Activated naive CD4-positive, alpha-beta T cell treated with anti-CD3 and anti-CD28 coated beads for 36 hours (primary cell): ENCODE results near the gene TDP2. TPM values are rescaled to one million over a fixed set of nuclear protein-coding genes. Genes with fewer than 3 reads are reported as not detected.

Experiments
- CTCF ChIA-PET: fragments of 350-600 bp; sonication (Branson Sonifier 250); formaldehyde crosslinking; loops from one replicate; lab custom pipeline; 2021; ENCODE audit warnings: antibody characterized with exemption; lab: Charles Lee
- DNase-seq: peaks from one replicate; pipeline ENCODE4 v3.0.0-alpha.2; 2020
- H3K27ac Mint-ChIP-seq: one replicate; pipeline ENCODE4 v1.8.0; 2021; ENCODE audit warnings: mild to moderate bottlenecking, mixed read lengths
- H3K27me3 Mint-ChIP-seq: one replicate; pipeline ENCODE4 v1.8.0; 2021; ENCODE audit warnings: low read depth, mixed read lengths
- H3K36me3 Mint-ChIP-seq: one replicate; pipeline ENCODE4 v1.8.0; 2021; ENCODE audit warnings: low read depth, mixed read lengths
- H3K4me1 Mint-ChIP-seq: one replicate; pipeline ENCODE4 v1.8.0; 2021; ENCODE audit warnings: low read depth, mixed read lengths
- H3K4me3 Mint-ChIP-seq: one replicate; pipeline ENCODE4 v1.8.0; 2021; ENCODE audit warnings: mild to moderate bottlenecking, moderate library complexity, mixed read lengths
- H3K9me3 Mint-ChIP-seq: one replicate; pipeline ENCODE4 v1.8.0; 2021; ENCODE audit warnings: mixed read lengths
- intact Hi-C: fragments of 100-400 bp; cut with micrococcal nuclease; formaldehyde crosslinking; loops from one replicate; pipeline ENCODE4 v1.15.1; 2023
- total RNA-seq, 2 experiments: library from RNA; stranded (reverse); gene quantifications; one replicate each; pipeline ENCODE4 v1.2.3, GENCODE V29; 2021

Gene TDP2
- total RNA-seq, 2 experiments from 2014 or later, result 41.5 to 44.2 TPM

- Mint-ChIP-seq H3K9me3 (no peaks in the 10 kb centered on the region), H3K4me3 (no peak overlapping the region), H3K27ac (no peak overlapping the region), H3K27me3 (peaks cover 5% of the 10 kb centered on the region), H3K36me3 (no peaks in the 10 kb centered on the region), H3K4me1 (no peaks in the 10 kb centered on the region)
- DNase-seq, result no peak
- CTCF ChIA-PET, result no interaction called here
- intact Hi-C loops, result no loop called here
These were observed 56.0 kb downstream of the TDP2 start for GRCh38 chr6:24610672-24611071.

GRCh38 chr6:24607310-24608105, 59.2 kb downstream of the TDP2 start:
- Mint-ChIP-seq H3K4me3 (no peak overlapping the region), H3K36me3 (no peaks in the 10 kb centered on the region), H3K4me1 (no peaks in the 10 kb centered on the region), H3K27ac (no peak overlapping the region), H3K27me3 (no peaks in the 10 kb centered on the region), H3K9me3 (no peaks in the 10 kb centered on the region)
- CTCF ChIA-PET, result interaction anchor here (0.6 to 1.0 kb wide), 2 partner anchors 11 to 138 kb away, joined by 3 to 5 read pairs; no protein-coding TSS in a partner anchor
- no peak for DNase-seq
- intact Hi-C loops, result no loop called here

GRCh38 chr6:24606200-24606930, 60.3 kb downstream of the TDP2 start:
- no peak for DNase-seq
- CTCF ChIA-PET, result interaction anchor here (0.6 to 1.2 kb wide), 4 partner anchors 12 to 136 kb away, joined by 3 to 5 read pairs (median 4); no protein-coding TSS in a partner anchor
- intact Hi-C loops, result no loop called here
- H3K36me3 Mint-ChIP-seq, result no peaks in the 10 kb centered on the region
- H3K4me3 Mint-ChIP-seq, result no peak overlapping the region
- H3K27me3 Mint-ChIP-seq, result no peaks in the 10 kb centered on the region
- no peaks in the 10 kb centered on the region for H3K4me1 Mint-ChIP-seq
- no peaks in the 10 kb centered on the region for H3K9me3 Mint-ChIP-seq
- H3K27ac Mint-ChIP-seq, result no peak overlapping the region

GRCh38 chr6:24603241-24603640, 63.5 kb downstream of the TDP2 start:
- no peak overlapping the region for H3K27ac Mint-ChIP-seq
- H3K27me3 Mint-ChIP-seq, result no peaks in the 10 kb centered on the region
- H3K9me3 Mint-ChIP-seq, result no peaks in the 10 kb centered on the region
- DNase-seq, result no peak
- intact Hi-C loops, result no loop called here
- no peaks in the 10 kb centered on the region for H3K4me1 Mint-ChIP-seq
- no peak overlapping the region for H3K4me3 Mint-ChIP-seq
- CTCF ChIA-PET, result interaction anchor here (2.7 kb wide), 1 partner anchor 22 kb away, joined by 7 read pairs; no protein-coding TSS in a partner anchor
- no peaks in the 10 kb centered on the region for H3K36me3 Mint-ChIP-seq

GRCh38 chr6:24600903-24601302, 65.8 kb downstream of the TDP2 start:
- Mint-ChIP-seq H3K4me3 (no peak overlapping the region), H3K36me3 (no peaks in the 10 kb centered on the region), H3K4me1 (no peaks in the 10 kb centered on the region), H3K27ac (no peak overlapping the region), H3K9me3 (no peaks in the 10 kb centered on the region), H3K27me3 (no peaks in the 10 kb centered on the region)
- CTCF ChIA-PET, result interaction anchor here (0.6 to 2.7 kb wide), 3 partner anchors 20 to 152 kb away, joined by 3 to 7 read pairs (median 3); no protein-coding TSS in a partner anchor
- intact Hi-C loops, result no loop called here
- DNase-seq, result peak; percentile 50

Other genes with a start within 250 kb of the TDP2 start
- under 1 TPM; 0.52 to 0.74 TPM for gene GPLD1, start 177.3 kb downstream of the TDP2 start, total RNA-seq
- 10 to 100 TPM; 15.8 to 16.8 TPM for gene ALDH5A1, start 171.9 kb downstream of the TDP2 start, total RNA-seq
- under 1 TPM; 0.07 to 0.10 TPM for gene KIAA0319, start 20.7 kb downstream of the TDP2 start, total RNA-seq
- 10 to 100 TPM; 34.0 to 36.1 TPM for gene ACOT13, start 178 bp upstream of the TDP2 start, total RNA-seq
- gene C6orf62, start 52.3 kb upstream of the TDP2 start, total RNA-seq, result 100 to 1,000 TPM; 110 to 112 TPM
- gene GMNN, start 108.0 kb upstream of the TDP2 start, total RNA-seq, result 10 to 100 TPM; 84.9 to 85.1 TPM
- not detected for gene ARMH2, start 132.0 kb upstream of the TDP2 start, total RNA-seq